Astrocyte (in vitro differentiated cells and primary cell): ENCODE measurements around the gene ZNF541. TPM values are rescaled to one million over a fixed set of nuclear protein-coding genes. Genes with fewer than 3 reads are reported as not detected.

ENCODE experiments used
- DNase-seq: peaks from one replicate; pipeline ENCODE4 v3.0.0-alpha.2; 2010; ENCODE audit warnings: low read depth
- FAIRE-seq: peaks from 2 replicates; lab custom pipeline; 2011; peaks lifted over from hg19 to GRCh38; lab: Jason Lieb, UNC
- H2AFZ ChIP-seq: 2 replicates; pipeline ENCODE4 v1.6.0; 2012; ENCODE audit warnings: low read depth, low read length, inconsistent platforms
- H3K27ac ChIP-seq: 2 replicates; pipeline ENCODE4 v1.5.1; 2011; ENCODE audit warnings: low read depth, low read length, inconsistent platforms
- H3K27me3 ChIP-seq: 2 replicates; pipeline ENCODE4 v1.6.0; 2011; ENCODE audit warnings: low read length, inconsistent platforms; ENCODE audit not compliant: insufficient read depth
- H3K36me3 ChIP-seq: 2 replicates; pipeline ENCODE4 v1.5.1; 2011; ENCODE audit warnings: low read length, inconsistent platforms; ENCODE audit not compliant: insufficient read depth
- H3K4me1 ChIP-seq: 2 replicates; pipeline ENCODE4 v1.5.1; 2011; ENCODE audit warnings: low read length, inconsistent platforms; ENCODE audit not compliant: insufficient read depth
- H3K4me2 ChIP-seq: 2 replicates; pipeline ENCODE4 v1.6.0; 2012; ENCODE audit warnings: low read length, inconsistent platforms
- H3K4me3 ChIP-seq: 2 replicates; pipeline ENCODE4 v1.5.1; 2011; ENCODE audit warnings: low read depth, mild to moderate bottlenecking, low read length, inconsistent platforms; ENCODE audit not compliant: insufficient read depth
- H3K79me2 ChIP-seq: 2 replicates; pipeline ENCODE4 v1.6.0; 2012; ENCODE audit warnings: mild to moderate bottlenecking, low read length, inconsistent platforms; ENCODE audit not compliant: insufficient read depth
- H3K9ac ChIP-seq: 2 replicates; pipeline ENCODE4 v1.6.0; 2012; ENCODE audit warnings: mild to moderate bottlenecking, low read length, inconsistent platforms
- H3K9me3 ChIP-seq: 2 replicates; pipeline ENCODE4 v1.5.1; 2012; ENCODE audit warnings: low read depth, mild to moderate bottlenecking, low read length, inconsistent platforms; ENCODE audit not compliant: insufficient read depth
- H4K20me1 ChIP-seq: 2 replicates; pipeline ENCODE4 v1.6.0; 2012; ENCODE audit warnings: low read length, inconsistent platforms; ENCODE audit not compliant: insufficient read depth
- H3K27ac Mint-ChIP-seq: one replicate; pipeline ENCODE4 v1.8.0; 2021; ENCODE audit warnings: mild to moderate bottlenecking, mixed read lengths; ENCODE audit not compliant: unreplicated experiment
- H3K27me3 Mint-ChIP-seq: one replicate; pipeline ENCODE4 v1.8.0; 2021; ENCODE audit warnings: low read depth, mixed read lengths; ENCODE audit not compliant: unreplicated experiment
- H3K36me3 Mint-ChIP-seq: one replicate; pipeline ENCODE4 v1.8.0; 2021; ENCODE audit warnings: low read depth, mixed read lengths; ENCODE audit not compliant: unreplicated experiment
- H3K4me1 Mint-ChIP-seq: one replicate; pipeline ENCODE4 v1.8.0; 2021; ENCODE audit warnings: low read depth, mixed read lengths; ENCODE audit not compliant: unreplicated experiment
- H3K4me3 Mint-ChIP-seq: one replicate; pipeline ENCODE4 v1.8.0; 2021; ENCODE audit warnings: mild to moderate bottlenecking, moderate library complexity, mixed read lengths; ENCODE audit not compliant: unreplicated experiment
- H3K9me3 Mint-ChIP-seq: one replicate; pipeline ENCODE4 v1.8.0; 2021; ENCODE audit warnings: mild to moderate bottlenecking, mixed read lengths; ENCODE audit not compliant: unreplicated experiment
- CTCF ChIP-seq: IDR thresholded peaks from 2 replicates; pipeline ENCODE4 v1.5.1; 2011; ENCODE audit warnings: low read depth, mild to moderate bottlenecking, inconsistent platforms, low read length, moderate library complexity; ENCODE audit not compliant: insufficient read depth
- EZH2 ChIP-seq: IDR thresholded peaks from 2 replicates; pipeline ENCODE4 v1.6.1; 2012; ENCODE audit warnings: mild to moderate bottlenecking, low read length, inconsistent platforms; ENCODE audit not compliant: insufficient read depth
- total RNA-seq: library from RNA; stranded (reverse); gene quantifications from 2 replicates; pipeline ENCODE4 v1.2.1, GENCODE V29; 2021

ZNF541 gene
- total RNA-seq, 1 donor from 2014 or later: not detected

DNA sequence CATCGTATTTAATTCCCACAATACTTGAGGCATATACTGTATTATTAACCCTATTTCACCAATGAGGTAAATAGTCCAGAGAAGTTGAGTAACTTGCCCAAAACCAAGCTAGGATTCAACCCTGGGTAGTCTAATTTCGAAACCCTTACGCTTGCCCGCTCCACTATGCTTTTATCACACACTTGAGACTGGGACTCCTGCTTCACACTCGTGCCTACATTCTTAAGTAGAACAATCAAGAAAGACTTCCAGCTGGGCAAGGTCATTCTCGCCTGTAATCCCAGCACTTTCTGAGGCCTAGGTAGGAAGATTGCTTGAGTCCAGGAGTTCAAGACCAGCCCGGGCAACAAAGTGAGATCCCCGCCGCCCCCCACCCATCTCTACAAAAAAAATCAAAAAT is 3.6 kb downstream of the ZNF541 start:
- Histone ChIP-seq H3K9ac (no peak overlapping the region), H4K20me1 (no peaks in the 10 kb centered on the region), H3K79me2 (no peaks in the 10 kb centered on the region), H3K4me3 (no peak overlapping the region), H2AFZ (no peak overlapping the region), H3K27me3 (peaks cover 9% of the 10 kb centered on the region), H3K4me1 (no peaks in the 10 kb centered on the region), H3K4me2 (no peak overlapping the region), H3K9me3 (no peaks in the 10 kb centered on the region), H3K36me3 (no peaks in the 10 kb centered on the region), H3K27ac (no peak overlapping the region)
- no peak overlapping the region for H3K27ac Mint-ChIP-seq
- no peak overlapping the region for H3K4me3 Mint-ChIP-seq
- H3K4me1 Mint-ChIP-seq: no peaks in the 10 kb centered on the region
- H3K36me3 Mint-ChIP-seq: no peaks in the 10 kb centered on the region
- peaks cover 12% of the 10 kb centered on the region for H3K27me3 Mint-ChIP-seq
- TF ChIP-seq CTCF (no peak), EZH2 (no peak)
- FAIRE-seq (no peak), DNase-seq (no peak)
- no peaks in the 10 kb centered on the region for H3K9me3 Mint-ChIP-seq

- no peak for FAIRE-seq
- Histone ChIP-seq H3K79me2 (no peaks in the 10 kb centered on the region), H3K9me3 (no peaks in the 10 kb centered on the region), H3K4me3 (no peak overlapping the region), H3K4me1 (no peaks in the 10 kb centered on the region), H3K27me3 (peaks cover 8% of the 10 kb centered on the region), H2AFZ (no peak overlapping the region), H3K9ac (no peak overlapping the region), H4K20me1 (no peaks in the 10 kb centered on the region), H3K27ac (no peak overlapping the region), H3K4me2 (no peak overlapping the region), H3K36me3 (no peaks in the 10 kb centered on the region)
- H3K4me1 Mint-ChIP-seq: peaks cover 4% of the 10 kb centered on the region
- TF ChIP-seq CTCF (no peak), EZH2 (no peak)
- no peak overlapping the region for H3K4me3 Mint-ChIP-seq
- no peak overlapping the region for H3K27ac Mint-ChIP-seq
- DNase-seq: no peak
- no peaks in the 10 kb centered on the region for H3K9me3 Mint-ChIP-seq
- no peaks in the 10 kb centered on the region for H3K36me3 Mint-ChIP-seq
- peaks cover 2% of the 10 kb centered on the region for H3K27me3 Mint-ChIP-seq
These were observed 8.9 kb downstream of the ZNF541 start for GRCh38 chr19:47564081-47564480.

GRCh38 chr19:47561440-47562057 is 11.4 kb downstream of the ZNF541 start:
- peaks cover 2% of the 10 kb centered on the region for H3K27me3 Mint-ChIP-seq
- no peaks in the 10 kb centered on the region for H4K20me1 ChIP-seq
- H3K4me3 Mint-ChIP-seq: no peak overlapping the region
- no peak overlapping the region for H3K9ac ChIP-seq
- TF ChIP-seq CTCF (no peak), EZH2 (no peak)
- no peak overlapping the region for H3K4me2 ChIP-seq
- no peaks in the 10 kb centered on the region for H3K9me3 ChIP-seq
- H3K79me2 ChIP-seq: no peaks in the 10 kb centered on the region
- DNase-seq: no peak
- FAIRE-seq: no peak
- H3K4me1 Mint-ChIP-seq: peaks cover 4% of the 10 kb centered on the region
- H3K9me3 Mint-ChIP-seq: no peaks in the 10 kb centered on the region
- H3K36me3 ChIP-seq: no peaks in the 10 kb centered on the region
- no peaks in the 10 kb centered on the region for H3K4me1 ChIP-seq
- H3K36me3 Mint-ChIP-seq: no peaks in the 10 kb centered on the region
- no peak overlapping the region for H3K27ac ChIP-seq
- no peak overlapping the region for H3K27ac Mint-ChIP-seq
- no peak overlapping the region for H3K4me3 ChIP-seq
- H3K27me3 ChIP-seq: peaks cover 8% of the 10 kb centered on the region
- no peak overlapping the region for H2AFZ ChIP-seq
